Stimulated activated CD8-positive, alpha-beta memory T cell treated with anti-CD3 and anti-CD28 coated beads, Interleukin-15, amount 100 ng/mL, for 1 hour (primary cell): ENCODE measurements around the gene PTPRU.
"Not testable (repeated sequence)": the region's sequence is repeated elsewhere in the genome, so short reads cannot be mapped to it uniquely, and the experiment has no call there.

Experiments
- DNase-seq: peaks from one replicate; pipeline ENCODE4 v3.0.0-alpha.2; 2020; ENCODE audit warnings: low read depth

Gene PTPRU

GRCh38 chr1:29222260-29222659, 14.1 kb upstream of the PTPRU start:
- not testable (repeated sequence) for DNase-seq

DNA sequence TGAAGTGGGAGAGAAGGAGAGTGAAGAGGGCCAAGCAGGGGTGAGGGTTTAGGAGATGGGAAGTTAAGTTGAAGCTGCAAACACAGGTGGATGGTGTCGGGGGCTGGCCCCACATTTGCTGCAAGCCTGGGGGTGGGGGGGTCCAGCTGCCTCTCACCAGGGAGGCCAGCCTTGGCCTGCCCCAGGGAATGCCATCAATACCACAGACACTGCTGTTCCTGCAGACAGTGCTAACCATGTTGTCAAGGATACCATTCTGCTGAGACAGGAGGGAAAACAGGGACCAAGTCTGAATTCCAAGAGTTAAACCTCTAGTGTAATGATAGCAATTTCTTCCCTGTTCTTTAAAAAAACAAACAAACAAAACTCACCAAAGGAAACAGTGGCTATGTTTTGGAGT, 13.6 kb upstream of the PTPRU start:
- no peak for DNase-seq

- no peak for DNase-seq
Observed at GRCh38 chr1:29223521-29223920, 12.8 kb upstream of the PTPRU start.

DNA sequence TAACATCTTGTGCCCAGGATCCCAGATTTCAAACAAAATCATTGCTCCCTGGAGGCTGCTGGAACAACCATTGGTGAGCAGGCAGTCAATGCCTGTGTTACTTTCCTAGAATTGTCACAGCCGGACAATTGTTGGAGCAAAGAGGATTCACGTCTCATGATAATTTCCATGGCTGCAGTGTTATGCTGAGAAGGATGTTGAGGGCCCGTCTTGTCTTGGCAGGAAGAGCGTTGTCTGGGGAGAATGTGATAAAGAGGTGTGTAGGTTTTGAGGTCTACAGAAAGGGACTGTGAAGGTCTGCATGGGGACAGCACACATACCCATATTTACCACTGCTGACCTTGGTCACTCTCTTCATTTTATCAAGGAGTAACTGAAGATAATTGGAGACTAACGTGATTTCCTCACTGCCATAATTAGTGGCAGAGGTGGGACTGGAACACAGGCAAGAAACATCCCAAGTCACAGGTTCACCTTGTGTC, 11.9 kb upstream of the PTPRU start:
- DNase-seq = no peak

DNA sequence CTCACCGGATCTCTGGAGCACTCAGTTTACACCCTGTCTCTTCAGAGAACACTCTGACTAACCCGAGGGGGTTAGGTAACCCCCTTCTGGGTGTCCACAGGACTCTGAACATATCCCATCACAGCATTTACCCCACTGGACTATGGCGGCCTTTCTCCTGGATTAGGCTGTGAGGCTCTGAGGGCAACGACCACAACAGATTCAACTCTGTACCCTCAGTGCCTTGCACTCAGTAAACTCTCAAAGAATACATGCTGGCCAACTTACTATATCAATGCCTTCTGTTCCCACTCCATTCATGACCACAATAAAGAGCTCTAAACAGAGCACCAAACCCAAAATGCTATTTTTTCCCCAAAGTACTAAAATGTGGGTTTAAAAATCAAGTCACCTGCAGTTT, 11.0 kb upstream of the PTPRU start:
- DNase-seq = no peak

GRCh38 chr1:29227511-29227910, 8.8 kb upstream of the PTPRU start:
- no peak for DNase-seq

GRCh38 chr1:29230204-29230552, 6.1 kb upstream of the PTPRU start:
- DNase-seq = no peak

DNA sequence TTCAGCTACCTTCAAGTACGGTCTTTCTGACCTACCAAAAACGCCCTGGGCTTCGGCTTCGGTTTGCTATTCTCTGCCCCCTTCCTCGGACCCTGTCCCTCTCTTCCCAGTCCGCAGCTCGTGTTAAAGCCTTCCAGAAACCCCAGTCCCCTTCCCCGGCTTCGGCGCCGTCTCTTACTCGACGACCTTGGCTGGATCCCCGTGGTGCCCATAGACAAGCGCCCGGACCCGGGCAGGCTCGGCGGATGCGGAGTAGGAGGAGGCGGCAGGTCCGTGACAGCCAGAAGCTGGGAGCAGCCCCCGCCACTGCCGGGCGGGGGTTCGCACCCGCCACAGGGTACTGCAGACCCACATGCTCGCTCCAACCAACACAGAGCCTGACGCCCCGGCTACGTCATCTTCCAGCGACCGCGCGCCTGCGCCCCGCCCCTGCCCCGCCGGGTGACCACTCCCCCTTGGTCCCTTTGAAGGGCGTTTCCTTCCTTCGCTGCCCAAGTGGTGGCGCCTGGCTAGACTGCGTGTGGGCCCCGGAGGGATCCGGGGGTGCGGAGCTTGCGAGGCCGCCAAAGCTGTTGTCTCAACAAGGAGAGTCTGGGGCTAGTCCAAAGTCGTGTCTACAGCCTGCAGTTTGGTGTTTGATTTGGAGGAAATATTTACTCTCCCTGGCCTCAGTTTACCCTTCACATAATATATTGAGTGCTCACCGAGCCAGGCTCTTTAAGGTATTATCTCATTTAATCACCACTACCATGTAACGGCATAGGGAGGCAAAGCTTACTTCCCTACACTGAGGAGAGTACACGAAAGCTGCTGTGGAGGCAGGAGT, 5.6 kb upstream of the PTPRU start, which contains the start of gene MECR:
Gene MECR (minus strand): TSS at position 382 of the 826 bp plus-strand sequence. CDS start 28 bp downstream, at position 354.
- peak; percentile 92 for DNase-seq

DNA sequence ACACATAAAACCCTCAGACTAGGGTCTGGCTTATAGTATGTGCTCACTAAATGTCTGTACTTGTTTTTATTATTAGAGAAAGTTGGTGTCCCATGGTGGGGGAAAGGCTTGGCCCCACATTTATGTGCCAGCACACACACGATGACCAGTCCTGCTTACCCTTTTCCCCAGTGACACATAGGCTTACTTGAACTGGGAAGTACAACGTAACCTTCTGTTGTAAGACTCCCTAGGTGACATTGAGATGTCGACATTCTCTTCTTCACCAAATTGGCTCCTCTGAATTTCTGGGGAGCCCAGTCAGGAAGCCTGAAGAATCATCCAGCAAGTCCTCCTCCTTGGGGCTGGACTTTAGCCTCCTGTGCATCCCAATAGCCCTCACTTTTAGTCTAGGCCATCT, 3.9 kb upstream of the PTPRU start:
- DNase-seq = no peak

DNA sequence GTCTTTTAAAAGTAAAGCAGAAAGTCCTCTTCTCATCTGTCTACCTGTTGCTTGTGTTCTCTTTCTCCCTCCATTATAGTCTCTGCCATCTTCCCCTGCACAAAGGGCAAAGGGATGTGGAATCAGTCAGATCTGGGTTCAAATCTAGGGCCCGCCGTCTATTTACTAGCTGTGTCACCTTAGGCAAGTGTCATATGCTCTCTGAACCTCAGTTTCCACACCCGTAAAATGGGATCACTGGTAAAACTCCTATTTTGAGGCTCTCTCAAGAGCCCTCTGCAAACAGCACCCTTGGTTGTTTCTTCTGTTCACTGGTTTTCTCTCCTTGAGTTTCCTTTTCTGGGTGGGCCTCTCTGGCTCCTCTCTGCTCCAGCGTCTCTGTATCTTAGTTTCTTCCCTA, 2.6 kb upstream of the PTPRU start:
- no peak for DNase-seq

DNA sequence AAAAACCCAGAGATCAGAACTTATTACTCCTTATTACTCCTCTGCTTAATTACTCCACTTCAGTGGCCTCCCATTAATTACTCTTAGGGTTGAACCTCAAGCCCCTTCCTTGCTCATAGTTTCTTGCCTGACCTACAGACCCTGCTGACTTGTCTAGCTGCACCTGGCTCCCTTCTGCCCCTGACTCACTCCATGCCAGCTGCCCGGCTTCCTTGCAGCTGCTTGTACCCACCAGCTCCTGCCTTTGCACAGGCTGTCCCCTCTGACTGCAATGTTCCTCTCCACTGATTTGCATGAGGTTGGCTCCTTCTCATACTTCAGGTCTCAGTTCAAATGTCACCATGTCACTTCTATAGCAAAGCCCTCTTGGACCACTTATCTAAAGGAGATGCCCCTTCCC, 1.9 kb upstream of the PTPRU start:
- no peak for DNase-seq

GRCh38 chr1:29234881-29235280, 1.4 kb upstream of the PTPRU start:
- not testable (repeated sequence) for DNase-seq

DNA sequence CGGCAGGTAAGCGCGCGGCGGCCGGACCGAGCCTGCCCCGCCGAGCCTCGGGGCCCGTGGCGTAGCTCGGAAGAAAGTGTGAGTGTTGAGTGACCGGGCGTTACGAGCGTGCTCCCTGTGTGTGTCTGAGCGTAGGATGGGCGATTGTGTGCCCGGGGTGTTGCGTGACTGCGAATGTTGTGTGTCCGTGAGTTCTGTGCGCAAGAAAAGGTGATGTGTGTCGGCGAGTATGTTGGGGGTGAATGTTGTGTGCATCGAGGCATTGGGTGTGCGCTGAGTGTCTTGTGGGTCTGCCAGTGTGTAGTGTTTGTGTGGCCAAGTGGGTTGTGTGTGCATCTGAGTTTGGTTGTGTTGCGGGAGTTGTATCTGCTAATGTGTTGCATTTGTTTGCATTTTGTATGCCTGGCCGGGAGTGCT, 398 bp downstream of the PTPRU start:
- DNase-seq = no peak

- no peak for DNase-seq
Observed at GRCh38 chr1:29237129-29237821, 953 bp downstream of the PTPRU start.

DNA sequence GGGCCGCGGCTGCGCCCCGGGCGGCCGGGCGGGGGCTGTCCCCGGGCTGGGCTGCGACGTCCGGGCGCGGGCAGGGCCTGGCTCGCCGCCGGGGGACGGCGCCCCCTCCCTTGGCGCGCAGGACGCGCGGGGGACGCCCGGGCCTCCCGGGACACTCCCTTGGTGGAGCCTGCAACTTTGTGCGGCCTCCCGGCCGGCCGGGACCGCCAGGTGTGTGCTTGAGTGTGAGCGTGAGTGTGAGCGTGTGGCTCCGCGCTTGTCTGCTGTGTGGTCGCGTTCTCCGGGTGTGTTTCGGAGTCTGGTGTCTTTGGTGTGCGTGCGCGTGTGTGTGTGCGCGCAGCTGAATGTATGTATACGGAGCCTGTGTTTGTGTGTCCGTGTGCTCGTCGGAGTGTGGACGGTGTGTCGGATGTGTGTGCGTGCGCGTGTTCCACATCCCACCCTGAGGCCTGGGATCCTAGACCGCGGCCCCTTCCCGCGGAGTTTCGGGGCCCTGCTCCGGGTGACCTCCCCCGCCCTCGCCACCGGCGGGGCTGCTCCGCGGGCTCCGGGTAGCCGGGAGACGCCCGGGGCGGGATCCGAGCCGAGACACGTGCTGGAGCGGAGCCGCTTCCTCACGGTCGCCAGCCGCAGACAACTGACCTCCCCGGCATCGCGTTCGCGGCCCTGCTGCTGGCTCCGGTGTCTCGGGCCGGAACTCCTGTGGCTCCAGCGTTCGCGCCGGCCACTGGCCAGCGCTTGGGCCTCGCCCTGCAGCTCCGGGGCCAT, 1.7 kb downstream of the PTPRU start:
- DNase-seq = no peak

- DNase-seq = no peak
Observed at GRCh38 chr1:29238620-29239002, 2.3 kb downstream of the PTPRU start.

DNA sequence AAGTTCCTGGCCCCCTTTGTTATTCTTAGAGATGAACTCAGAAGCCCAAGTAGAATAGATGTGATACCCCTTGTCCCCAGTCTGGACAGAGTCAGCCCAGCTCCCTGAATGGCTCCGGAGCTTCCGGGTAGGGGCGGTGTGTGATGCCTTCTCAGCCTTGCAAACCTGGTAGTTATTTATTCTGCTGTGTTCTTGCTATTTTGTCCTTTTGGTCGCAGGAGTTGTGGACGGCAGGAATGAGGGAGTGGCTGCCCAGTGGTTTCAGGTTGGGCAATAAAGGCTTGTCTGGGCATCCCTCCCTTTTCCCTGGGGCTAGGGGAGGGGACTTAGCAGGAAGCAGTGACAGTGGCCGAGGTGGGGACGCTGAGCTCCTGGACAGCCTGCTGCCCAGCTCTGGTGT, 2.8 kb downstream of the PTPRU start:
- DNase-seq = no peak

GRCh38 chr1:29240400-29240837, 4.1 kb downstream of the PTPRU start:
- DNase-seq = no peak

GRCh38 chr1:29240986-29241385, 4.7 kb downstream of the PTPRU start:
- DNase-seq = no peak

- DNase-seq = no peak
Observed at GRCh38 chr1:29243023-29243870, 6.9 kb downstream of the PTPRU start.

GRCh38 chr1:29243871-29244200, 7.5 kb downstream of the PTPRU start:
- no peak for DNase-seq

GRCh38 chr1:29245261-29245660, 8.9 kb downstream of the PTPRU start:
- DNase-seq = no peak
